ENCODE measurements around the gene POLG.

POLG gene

DNA sequence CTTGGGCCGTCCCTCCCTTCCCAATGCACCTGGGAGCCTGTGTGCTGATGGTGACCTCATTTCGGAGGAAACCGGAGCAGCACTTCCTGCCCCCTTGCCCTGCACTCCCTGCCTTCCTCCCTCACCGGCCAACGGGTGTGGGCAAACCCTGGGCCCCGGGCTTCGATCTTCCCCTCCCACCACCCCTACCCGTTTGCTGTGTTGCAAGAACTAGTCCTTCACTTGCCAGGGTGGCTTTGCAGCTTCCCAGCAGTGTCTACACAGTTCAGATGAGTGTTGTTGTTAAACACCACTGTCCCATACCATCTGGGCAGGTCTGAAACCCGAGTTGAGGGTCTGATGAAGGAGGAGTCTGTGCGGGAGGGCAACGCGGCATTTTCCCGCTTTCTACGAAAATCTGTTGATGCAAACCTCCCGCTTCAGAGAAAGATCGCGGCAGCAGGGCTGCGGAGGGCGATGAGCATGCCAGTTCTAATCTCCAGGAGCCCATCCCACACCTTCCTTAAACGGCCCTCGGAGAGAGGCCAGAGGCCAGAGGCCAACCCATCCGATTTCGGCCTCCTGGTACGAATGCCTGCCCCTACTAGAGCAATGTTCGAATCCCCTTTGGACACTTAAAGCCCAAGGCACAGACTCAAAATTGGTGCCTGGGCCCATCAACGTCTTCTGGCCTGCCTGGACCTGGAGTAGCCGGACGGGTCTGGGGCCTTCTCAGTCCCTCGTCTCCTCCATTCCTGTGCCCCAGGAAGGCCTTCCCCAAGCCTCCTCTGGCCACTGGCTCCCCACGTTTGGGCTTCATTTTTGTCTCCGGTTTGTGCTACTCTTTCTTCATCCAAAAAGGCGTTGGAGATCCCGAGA, 35.7 kb upstream of the POLG start:
- no peak for DNase-seq

GRCh38 chr15:89369341-89369947, 34.8 kb upstream of the POLG start:
- no peak for DNase-seq

DNA sequence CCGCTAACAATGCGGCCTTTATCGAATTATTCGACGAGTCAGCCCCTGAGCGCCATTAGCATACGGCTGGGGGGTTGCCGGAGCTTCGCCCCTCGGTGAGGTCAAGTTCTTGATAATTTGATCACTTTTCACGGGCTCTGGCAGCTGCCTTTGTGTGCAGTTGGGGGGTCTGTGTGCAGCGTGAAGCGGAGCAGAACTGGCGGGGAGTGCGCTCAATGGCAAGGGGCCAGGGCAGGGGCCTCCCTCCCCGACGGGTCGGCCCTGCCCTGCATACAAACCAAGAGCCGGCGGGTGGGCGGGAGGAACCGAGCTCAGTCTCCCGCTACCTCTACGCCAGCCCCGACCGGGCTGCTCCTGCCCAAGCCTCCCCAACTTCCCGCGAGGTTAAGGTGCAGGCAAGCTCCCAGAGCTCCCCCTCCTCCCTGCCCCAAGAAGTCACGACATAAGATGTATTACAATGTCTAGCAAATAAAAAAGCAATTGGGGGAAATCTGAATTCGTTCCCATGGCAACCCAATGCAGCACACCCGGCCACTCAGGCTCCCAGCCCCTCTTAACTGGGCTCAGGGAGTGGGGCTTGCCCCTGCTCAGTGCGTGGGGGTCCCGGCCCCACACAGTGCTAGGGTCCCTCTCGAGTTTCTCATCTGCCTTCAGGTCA, 34.1 kb upstream of the POLG start:
- no peak for DNase-seq

DNA sequence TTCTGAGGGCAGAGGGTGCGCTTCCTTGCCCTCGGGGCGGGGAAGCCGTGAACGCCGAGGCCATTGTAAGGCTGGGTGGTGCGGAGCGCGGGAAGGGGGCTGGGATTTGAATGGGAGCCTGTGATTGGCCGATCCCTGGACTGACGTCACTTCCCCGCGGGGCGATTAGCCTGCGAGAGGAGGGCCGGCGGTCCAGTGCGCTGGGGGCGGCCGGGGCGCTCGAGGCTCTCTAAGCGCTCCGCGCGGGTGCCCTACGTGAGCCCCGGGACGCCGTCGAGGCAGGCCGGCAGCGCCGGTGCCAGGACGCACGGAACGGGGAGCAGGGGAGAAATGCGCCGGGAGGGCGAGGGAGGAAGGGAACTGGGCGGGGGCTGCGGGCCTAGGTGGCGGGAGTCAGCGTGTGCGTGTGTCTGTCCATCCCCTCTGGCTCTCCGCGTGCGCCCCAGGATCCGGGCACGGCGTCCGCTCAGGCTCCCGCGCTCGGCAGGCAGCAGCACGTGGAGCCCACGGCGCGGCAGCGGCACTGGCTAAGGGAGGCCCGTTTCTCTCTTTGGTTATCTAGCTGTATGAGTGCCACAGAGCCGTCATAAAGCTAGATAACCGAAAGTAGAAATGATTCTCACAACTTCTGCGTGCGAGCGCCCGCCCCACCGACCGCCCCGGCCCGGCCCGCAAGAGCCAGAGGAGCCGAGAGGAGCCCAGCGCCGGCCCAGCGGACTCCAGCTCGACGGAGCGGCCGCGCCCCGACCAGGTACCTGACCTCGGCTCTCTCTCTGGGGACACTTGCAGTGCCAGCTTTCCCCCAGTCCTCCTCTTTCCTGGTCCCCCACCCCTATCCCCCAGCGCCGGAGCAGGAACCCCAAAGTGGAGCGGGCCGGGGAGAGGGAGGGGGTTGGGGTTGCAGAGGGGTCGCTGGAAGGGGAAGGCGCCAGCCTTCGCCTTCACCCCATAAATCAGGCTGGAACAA, 33.1 kb upstream of the POLG start:
- DNase-seq = peak; percentile 57

DNA sequence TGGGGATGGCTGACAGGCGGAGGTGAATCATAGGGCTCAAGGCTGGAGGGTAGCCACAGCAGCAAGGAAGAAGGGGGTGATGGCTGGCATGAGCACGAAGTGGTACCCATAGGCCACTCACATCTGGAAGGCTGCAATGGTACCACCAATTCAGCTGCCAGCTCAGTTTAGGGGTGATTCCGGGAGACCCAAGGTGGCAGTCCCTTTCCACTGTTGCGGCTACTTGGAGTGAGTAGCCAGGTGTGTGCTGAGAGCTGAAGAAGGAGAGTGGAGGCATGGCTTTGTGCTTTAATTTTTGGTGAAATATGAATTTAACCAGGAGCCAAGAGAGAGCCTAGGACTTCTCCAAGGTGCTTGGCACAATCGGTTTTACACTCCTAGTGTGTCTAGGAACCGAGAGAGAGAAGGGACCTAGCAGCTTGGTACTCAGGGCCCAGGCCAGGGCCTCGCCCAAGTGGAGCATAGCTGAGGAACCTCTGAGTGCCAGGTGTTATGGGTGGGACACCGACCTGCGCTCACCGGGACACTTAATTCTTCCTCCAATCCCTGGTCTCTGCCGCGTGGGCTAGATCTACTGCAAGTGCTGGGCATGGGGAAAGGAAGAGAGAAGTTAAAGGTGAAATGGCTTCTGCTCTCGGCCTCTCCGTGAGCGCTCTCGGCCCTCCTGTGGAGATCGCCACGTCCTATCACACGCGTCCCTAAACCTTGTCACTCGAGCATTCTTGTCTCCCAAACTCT, 32.2 kb upstream of the POLG start:
- no peak for DNase-seq

DNA sequence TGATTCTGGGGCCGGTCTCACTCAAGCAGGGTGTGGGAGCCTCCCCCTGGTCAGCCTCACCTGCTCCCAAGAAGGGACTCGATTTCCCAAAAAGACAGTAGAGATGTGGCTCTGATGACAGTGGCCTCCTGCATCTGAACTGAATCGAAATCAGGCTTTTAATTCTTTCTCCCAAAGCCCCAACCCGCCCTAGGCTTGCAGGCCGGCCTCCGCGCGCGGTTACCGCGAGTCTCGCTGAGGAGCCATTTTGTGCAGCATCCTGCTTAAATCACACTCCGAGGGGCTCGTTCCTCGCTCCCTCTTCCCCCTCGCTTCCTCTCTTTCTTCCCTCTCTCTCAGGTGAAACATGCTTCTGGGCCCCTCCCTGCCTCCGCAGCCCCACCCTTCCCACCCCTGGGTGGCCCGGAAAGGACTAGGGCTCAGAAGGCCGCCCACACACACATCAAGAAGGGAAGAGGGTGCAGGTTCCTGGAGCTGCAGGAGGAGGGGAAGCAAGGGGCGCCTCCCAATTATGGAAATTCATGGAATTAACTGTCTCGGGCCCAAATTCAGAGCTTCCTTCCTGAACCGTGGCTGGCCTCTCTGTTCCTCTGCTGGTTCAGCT, 30.9 kb upstream of the POLG start:
- DNase-seq = no peak

DNA sequence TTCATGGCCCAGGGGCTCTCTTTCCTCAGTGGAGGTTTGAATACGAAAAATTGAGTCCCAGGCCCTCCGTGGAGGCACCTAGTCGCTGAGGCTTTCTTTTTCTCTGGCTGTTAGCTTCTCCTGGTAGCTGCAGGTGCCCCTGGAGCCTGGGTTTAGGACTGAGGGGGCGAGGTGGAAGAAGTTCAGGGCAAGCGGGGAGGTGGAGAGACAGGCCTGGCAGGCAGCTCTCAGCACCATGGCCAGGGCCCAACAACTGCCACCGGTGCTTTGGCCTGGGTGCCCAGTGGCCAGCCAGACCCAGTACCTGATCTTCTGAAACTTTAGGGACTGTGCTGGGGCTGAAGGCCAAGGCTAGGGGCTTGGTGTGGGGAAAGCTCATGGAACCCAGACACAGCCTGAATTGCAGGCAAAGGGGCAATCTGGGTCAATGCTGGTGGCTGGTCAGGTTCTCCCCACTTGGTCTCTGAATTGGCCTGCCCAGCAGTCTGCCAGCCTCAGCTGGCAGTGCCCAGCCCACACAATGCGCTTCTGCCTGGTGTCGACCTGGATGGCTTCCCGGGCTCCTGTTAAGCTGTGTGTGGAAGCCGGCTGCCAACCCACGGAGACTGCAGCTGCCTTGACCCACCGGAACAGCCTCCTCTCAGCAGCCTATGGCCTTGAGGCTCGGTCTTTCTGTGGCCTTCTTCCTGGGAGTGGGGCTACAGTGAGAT, 30.3 kb upstream of the POLG start:
- no peak for DNase-seq

- DNase-seq = no peak
These were observed 29.7 kb upstream of the POLG start for GRCh38 chr15:89364341-89364740.

DNA sequence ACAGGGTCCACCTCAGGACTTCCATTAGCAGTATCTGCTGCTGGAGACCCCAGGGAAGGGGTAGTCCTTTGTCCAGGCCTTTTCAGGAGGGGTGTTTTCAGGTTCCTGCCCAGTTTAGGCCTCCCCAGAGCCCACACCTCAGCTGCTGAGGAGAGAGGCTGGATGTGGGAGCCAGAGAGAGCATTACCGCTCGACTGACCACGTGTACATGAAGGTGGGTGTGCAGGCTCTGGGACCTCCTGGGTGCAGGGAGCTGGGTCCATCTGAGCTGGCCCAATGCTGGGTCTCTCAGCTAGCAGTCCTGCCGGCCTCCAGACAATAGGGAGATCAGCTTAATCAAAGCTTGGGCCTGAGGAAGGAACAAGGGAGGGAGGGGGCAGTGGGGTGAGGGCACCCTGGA, 29.1 kb upstream of the POLG start:
- DNase-seq = no peak

DNA sequence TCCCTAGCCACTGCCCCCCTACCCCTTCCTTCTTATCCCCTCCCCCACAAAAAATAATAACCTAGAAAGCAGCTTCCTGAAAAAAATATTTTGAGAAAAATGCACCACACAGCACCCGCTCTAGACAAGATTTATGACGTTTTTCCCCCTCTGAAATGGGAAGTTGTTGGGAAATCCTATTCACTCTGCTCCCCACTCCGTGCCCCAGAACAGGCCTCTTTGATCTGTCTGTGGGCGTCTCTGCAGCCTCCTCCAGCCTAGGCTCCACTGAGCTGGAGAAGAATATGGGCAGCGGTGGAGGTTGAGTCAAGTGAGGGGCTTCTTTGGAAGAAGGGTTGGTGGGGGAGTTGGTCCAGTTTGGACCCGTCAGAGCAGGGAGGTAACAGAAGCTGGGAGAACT, 28.5 kb upstream of the POLG start:
- no peak for DNase-seq

DNA sequence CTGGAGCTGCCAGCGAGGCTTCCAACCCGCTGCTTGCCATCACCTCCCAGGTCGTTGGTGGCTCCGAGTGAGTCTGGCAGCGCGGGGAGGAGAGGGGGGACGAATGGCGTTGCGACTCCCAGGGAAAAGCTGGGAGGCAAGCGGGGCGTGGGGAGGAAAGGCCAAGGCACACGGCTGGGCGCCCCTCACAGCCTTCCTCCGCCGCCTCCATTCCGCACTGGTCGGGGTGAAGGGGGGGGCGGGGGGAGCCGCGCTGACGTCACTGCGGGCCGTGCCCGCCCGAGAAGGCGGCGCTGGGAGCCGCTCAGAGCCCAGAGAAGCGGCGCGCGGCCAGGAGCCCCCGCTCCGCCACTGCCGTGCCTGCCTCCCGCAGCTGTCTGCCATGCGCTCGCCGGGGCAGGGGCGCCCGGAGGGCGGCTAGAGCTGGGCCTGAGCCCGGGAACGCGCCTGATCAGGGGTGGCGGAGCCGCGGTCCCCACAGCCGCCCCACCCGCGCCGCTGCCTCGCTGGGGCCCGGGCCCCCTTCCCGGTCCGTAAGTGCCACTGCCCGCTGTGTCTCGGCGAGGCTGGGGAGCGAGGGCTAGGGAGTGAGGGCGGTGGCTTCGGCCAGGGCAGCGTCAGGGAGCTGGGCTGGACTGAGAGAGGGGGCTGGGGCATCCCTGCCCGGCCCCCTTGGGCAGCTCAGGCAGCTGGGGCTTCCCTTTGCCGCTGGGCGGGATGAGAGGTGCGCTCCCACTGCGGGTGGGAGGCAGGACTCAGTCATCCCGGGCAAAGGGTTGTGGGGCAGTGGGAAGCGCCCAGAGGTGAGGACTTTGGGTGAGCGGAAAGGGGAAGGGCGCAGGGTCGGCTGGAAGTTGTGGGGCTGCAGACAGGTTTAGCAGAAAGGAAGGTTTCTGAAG, 27.8 kb upstream of the POLG start:
- no peak for DNase-seq

GRCh38 chr15:89361451-89362202, 27.0 kb upstream of the POLG start:
- peak; percentile 72 for DNase-seq

- DNase-seq = no peak
These were observed 25.8 kb upstream of the POLG start for GRCh38 chr15:89360294-89360971.

DNA sequence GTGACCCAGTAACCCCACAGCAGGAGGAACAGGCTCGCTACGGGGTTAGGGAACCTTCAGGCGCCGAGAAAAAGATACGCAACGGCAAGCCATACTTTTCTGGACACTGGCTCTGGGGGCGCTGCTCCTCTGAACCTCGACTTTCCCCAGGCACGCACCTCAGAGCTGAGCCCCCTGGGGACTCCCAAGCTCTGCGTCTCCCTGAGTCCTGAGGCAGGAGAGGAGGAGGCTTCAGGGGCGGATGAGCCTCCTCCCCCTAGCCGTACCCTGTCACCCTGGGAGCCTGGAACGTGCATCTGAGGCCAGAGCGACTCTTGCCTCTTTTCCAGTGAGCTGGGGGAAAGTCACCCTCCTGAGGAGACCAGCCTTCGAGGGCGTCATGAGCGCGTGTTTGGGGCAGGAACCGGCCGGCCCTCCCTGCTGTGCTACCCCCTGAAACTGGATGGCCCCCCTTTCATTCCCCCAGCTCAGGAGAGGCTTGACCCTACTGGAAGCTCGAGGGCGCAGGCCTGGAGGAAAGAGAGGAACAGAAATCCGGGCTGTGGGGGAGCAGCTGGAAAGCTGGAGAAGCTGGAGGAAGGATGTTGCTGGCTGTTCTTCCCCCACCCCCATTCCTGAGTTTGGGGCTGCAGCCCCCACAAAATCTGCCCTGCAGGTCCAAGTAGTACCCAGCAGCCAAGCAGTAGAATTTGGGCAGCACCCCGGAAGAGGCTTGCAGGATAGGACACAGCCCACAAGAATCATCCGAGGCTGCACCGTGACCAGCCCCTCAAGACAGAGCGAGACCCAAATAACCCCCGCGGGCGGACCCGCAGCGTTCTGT, 25.1 kb upstream of the POLG start:
- no peak for DNase-seq

GRCh38 chr15:89358755-89359439, 24.3 kb upstream of the POLG start:
- peak; percentile 82 for DNase-seq

GRCh38 chr15:89358435-89358754, 23.8 kb upstream of the POLG start:
- no peak for DNase-seq

DNA sequence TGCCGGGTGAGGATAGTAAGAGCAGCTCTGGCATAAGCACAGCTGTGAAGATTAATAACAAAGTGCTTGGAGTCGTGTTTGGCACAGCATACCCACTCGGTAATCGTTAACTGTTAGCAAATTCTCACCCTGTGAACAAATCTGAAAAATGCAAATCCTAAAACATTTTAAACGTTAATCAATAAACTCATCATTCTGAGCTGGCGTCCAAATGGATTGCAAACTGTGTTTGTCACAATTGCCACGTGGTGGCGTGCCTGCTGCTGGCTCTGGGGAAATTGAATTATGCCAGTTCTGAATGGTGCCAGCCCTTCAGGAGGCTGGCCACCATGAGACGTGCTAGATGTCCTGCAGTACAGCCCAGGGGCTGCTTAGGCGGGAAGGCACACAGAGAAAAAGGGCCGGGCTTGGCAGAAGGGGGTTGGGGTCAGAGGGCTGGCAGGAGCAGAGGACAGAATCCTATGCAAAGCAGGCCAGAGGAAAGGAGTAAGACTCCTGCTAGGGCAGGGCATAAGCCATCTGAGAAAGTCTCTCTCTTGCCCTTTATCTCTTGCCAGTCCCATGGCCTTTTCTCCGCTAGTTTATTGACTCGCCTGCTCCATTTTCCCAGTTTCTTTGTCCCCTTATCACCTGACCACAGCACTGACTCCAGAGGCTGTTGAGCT, 22.1 kb upstream of the POLG start:
- DNase-seq = no peak

Measured in stimulated activated CD4-positive, alpha-beta T cell treated with anti-CD3 and anti-CD28 coated beads, Interleukin-15, amount 100 ng/mL, for 24 hours (primary cell).